CD14-positive monocyte (primary cell): ENCODE measurements around the gene SNCAIP. TPM values are rescaled to one million over a fixed set of nuclear protein-coding genes. Genes with fewer than 3 reads are reported as not detected.
A peak's percentile ranks its signal among the peaks of the same experiment; 100 is the strongest.

Source experiments
- DNase-seq, 3 donors: peaks; one replicate each; pipeline ENCODE4 v3.0.0-alpha.2; 2011 to 2022
- H2AFZ ChIP-seq: 2 replicates; pipeline ENCODE4 v1.6.0; 2012; ENCODE audit warnings: mild to moderate bottlenecking, low read depth, low read length, inconsistent platforms; ENCODE audit not compliant: insufficient read depth, poor library complexity, severe bottlenecking
- H3K27ac ChIP-seq, 2 donors: 1 replicate in 1 of 2; 2 replicates in 1 of 2; pipeline ENCODE4 v1.5.1; 2012 to 2013; ENCODE audit warnings: low read length in 2 of 2, control low read depth in 1 of 2, inconsistent platforms in 1 of 2, low read depth in 1 of 2, mild to moderate bottlenecking in 1 of 2
- H3K27me3 ChIP-seq, 2 donors: one replicate each; pipeline versions ENCODE4 v1.6.0 to v1.6.1; 2011 to 2013; ENCODE audit warnings: low read length in 2 of 2; ENCODE audit not compliant: control insufficient read depth in 2 of 2, insufficient read depth in 2 of 2
- H3K36me3 ChIP-seq, 2 donors: replicated peaks in 1 of 2; 1 replicate in 1 of 2; 2 replicates in 1 of 2; pipeline versions ENCODE4 v1.5.1 to v1.6.1; 2012 to 2013; ENCODE audit warnings: low read length in 2 of 2, control low read depth in 1 of 2, inconsistent platforms in 1 of 2, mild to moderate bottlenecking in 1 of 2; ENCODE audit not compliant: insufficient read depth in 2 of 2, control insufficient read depth in 1 of 2
- H3K4me1 ChIP-seq, 2 donors: 1 replicate in 1 of 2; 2 replicates in 1 of 2; pipeline versions ENCODE4 v1.5.1 to v1.6.1; 2012 to 2013; ENCODE audit warnings: low read length in 2 of 2, control low read depth in 1 of 2, inconsistent platforms in 1 of 2, mild to moderate bottlenecking in 1 of 2, moderate library complexity in 1 of 2; ENCODE audit not compliant: insufficient read depth in 2 of 2, control insufficient read depth in 1 of 2
- H3K4me2 ChIP-seq: replicated peaks from 2 replicates; pipeline ENCODE3; 2012; ENCODE audit warnings: low read length, moderate library complexity, mild to moderate bottlenecking; ENCODE audit not compliant: poor library complexity, severe bottlenecking; ENCODE audit errors: extremely low read depth
- H3K4me3 ChIP-seq, 3 experiments: fragments of 200-600 bp in 1 of 3; sonication (generic) in 1 of 3; replicated peaks in 1 of 3; 1 replicate in 2 of 3; 2 replicates in 1 of 3; pipeline ENCODE4 v1.5.1; 2011 to 2013; ENCODE audit warnings: low read length in 3 of 3, mild to moderate bottlenecking in 3 of 3, control low read depth in 2 of 3, low read depth in 2 of 3, inconsistent platforms in 1 of 3, moderate library complexity in 1 of 3
- H3K79me2 ChIP-seq: 2 replicates; pipeline ENCODE4 v1.6.0; 2012; ENCODE audit warnings: mild to moderate bottlenecking, control low read depth, inconsistent platforms, low read length, moderate library complexity; ENCODE audit not compliant: insufficient read depth
- H3K9ac ChIP-seq: 2 replicates; pipeline ENCODE4 v1.6.0; 2017; ENCODE audit warnings: low read length, mild to moderate bottlenecking; ENCODE audit not compliant: insufficient read depth, poor library complexity, severe bottlenecking
- H3K9me3 ChIP-seq, 2 donors: replicated peaks in 1 of 2; 1 replicate in 1 of 2; 2 replicates in 1 of 2; pipeline versions ENCODE4 v1.5.1 to v1.6.1; 2012 to 2013; ENCODE audit warnings: low read length in 2 of 2, control low read depth in 1 of 2; ENCODE audit not compliant: control insufficient read depth in 1 of 2, insufficient read depth in 1 of 2
- H4K20me1 ChIP-seq: 2 replicates; pipeline ENCODE4 v1.6.0; 2012; ENCODE audit warnings: mild to moderate bottlenecking, low read length, control low read depth, moderate library complexity; ENCODE audit not compliant: insufficient read depth
- H3K27ac Mint-ChIP-seq, 7 donors: one replicate each; pipeline ENCODE4 v1.8.0; 2020; ENCODE audit warnings: mild to moderate bottlenecking in 7 of 7, mixed read lengths in 7 of 7, moderate library complexity in 6 of 7, inconsistent platforms in 2 of 7
- H3K27me3 Mint-ChIP-seq, 3 donors: one replicate each; pipeline ENCODE4 v1.8.0; 2021 to 2022; ENCODE audit warnings: low read depth in 3 of 3, mild to moderate bottlenecking in 3 of 3, mixed read lengths in 3 of 3, moderate library complexity in 3 of 3, inconsistent platforms in 1 of 3
- H3K36me3 Mint-ChIP-seq, 2 donors: one replicate each; pipeline ENCODE4 v1.8.0; 2020; ENCODE audit warnings: mixed read lengths in 2 of 2, inconsistent platforms in 1 of 2, mild to moderate bottlenecking in 1 of 2
- H3K4me1 Mint-ChIP-seq: one replicate; pipeline ENCODE4 v1.8.0; 2020; ENCODE audit warnings: mild to moderate bottlenecking, mixed read lengths
- H3K4me3 Mint-ChIP-seq, 2 donors: one replicate each; pipeline ENCODE4 v1.8.0; 2020; ENCODE audit warnings: mild to moderate bottlenecking in 2 of 2, mixed read lengths in 2 of 2, moderate library complexity in 1 of 2
- H3K9me3 Mint-ChIP-seq, 7 donors: one replicate each; pipeline ENCODE4 v1.8.0; 2020 to 2022; ENCODE audit warnings: mixed read lengths in 7 of 7, mild to moderate bottlenecking in 6 of 7, moderate library complexity in 6 of 7, inconsistent platforms in 2 of 7
- WGBS: methylation state at CpG from one replicate; pipeline ENCODE4 v1.1.5; 2013; ENCODE audit warnings: missing lambda C conversion rate; ENCODE audit not compliant: insufficient coverage; 5-methylcytosine and 5-hydroxymethylcytosine counted together
- intact Hi-C, 2 donors: fragments of 100-400 bp; cut with micrococcal nuclease; formaldehyde crosslinking; loops; one replicate each; pipeline versions ENCODE4 v1.15.0 to v1.15.1; 2023
- polyA plus RNA-seq, 3 donors: library from polyadenylated mRNA; depleted of rRNA in 1 of 3; unstranded in 2 of 3; stranded (reverse) in 1 of 3; fragments of 300-500 nt in 2 of 3; fragments of >200 nt in 1 of 3; fragmentation: Illumina TruSeq in 2 of 3; gene quantifications; 1 replicate in 2 of 3; 2 replicates in 1 of 3; pipeline ENCODE4 v1.2.3, GENCODE V29; 2012 to 2021
- TF ChIP-seq, protein P1 (sequence below): fragments of 200-600 bp; IDR thresholded peaks from one replicate; pipeline ENCODE4 v1.8.0; 2022; ENCODE audit warnings: antibody characterized with exemption, mild to moderate bottlenecking

The SNCAIP gene
- polyA plus RNA-seq, 3 donors, result not detected

DNA sequence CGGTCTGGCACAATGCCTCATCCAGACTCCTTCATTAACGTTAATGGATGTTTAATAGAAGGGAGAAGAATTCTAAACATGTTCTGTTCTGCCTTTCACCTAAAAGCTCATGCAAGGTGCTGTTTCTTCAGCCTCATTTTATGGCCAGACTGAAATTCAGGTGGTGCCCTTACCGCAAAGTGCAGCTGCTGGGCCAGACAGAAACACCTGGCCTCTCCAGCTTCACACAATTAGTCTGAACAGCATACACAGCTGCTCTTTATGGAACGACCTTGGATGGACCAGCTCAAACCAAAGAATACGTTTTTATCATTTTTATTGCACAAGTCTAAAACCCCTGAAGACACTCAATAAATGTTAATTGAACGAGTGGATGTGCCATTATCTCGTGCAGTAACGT, 4.6 kb downstream of the SNCAIP start:
- Histone ChIP-seq H3K9me3 (peaks cover 0 to 16% of the 10 kb centered on the region in 2 donors), H3K36me3 (no peaks in the 10 kb centered on the region), H3K9ac (no peak overlapping the region), H3K4me2 (no peak overlapping the region), H2AFZ (no peak overlapping the region), H3K4me1 (peaks cover 0 to 3% of the 10 kb centered on the region in 2 donors), H3K4me3 (no peak overlapping the region), H3K79me2 (no peaks in the 10 kb centered on the region), H3K27ac (no peak overlapping the region), H3K27me3 (peaks cover 30 to 31% of the 10 kb centered on the region in 2 donors), H4K20me1 (no peaks in the 10 kb centered on the region)
- WGBS, result 75% methylated on average over 2 of the region's 8 CpGs
- Mint-ChIP-seq H3K27ac (no peak overlapping the region), H3K9me3 (peaks cover 0 to 4% (median 0%) of the 10 kb centered on the region in 7 donors), H3K36me3 (no peaks in the 10 kb centered on the region), H3K27me3 (peaks cover 31 to 49% (median 36%) of the 10 kb centered on the region in 3 donors), H3K4me3 (peak overlapping the region in 1 of 2 donors; percentile 40), H3K4me1 (peaks cover 5% of the 10 kb centered on the region)
- no peak for DNase-seq
- TF ChIP-seq, protein P1, sequence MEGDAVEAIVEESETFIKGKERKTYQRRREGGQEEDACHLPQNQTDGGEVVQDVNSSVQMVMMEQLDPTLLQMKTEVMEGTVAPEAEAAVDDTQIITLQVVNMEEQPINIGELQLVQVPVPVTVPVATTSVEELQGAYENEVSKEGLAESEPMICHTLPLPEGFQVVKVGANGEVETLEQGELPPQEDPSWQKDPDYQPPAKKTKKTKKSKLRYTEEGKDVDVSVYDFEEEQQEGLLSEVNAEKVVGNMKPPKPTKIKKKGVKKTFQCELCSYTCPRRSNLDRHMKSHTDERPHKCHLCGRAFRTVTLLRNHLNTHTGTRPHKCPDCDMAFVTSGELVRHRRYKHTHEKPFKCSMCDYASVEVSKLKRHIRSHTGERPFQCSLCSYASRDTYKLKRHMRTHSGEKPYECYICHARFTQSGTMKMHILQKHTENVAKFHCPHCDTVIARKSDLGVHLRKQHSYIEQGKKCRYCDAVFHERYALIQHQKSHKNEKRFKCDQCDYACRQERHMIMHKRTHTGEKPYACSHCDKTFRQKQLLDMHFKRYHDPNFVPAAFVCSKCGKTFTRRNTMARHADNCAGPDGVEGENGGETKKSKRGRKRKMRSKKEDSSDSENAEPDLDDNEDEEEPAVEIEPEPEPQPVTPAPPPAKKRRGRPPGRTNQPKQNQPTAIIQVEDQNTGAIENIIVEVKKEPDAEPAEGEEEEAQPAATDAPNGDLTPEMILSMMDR, result no peak
- intact Hi-C loops, result no loop called here

- Mint-ChIP-seq H3K9me3 (peaks cover 0 to 3% (median 0%) of the 10 kb centered on the region in 7 donors), H3K36me3 (no peaks in the 10 kb centered on the region), H3K4me3 (no peak overlapping the region), H3K27me3 (peaks cover 5 to 24% (median 14%) of the 10 kb centered on the region in 3 donors), H3K27ac (no peak overlapping the region), H3K4me1 (no peaks in the 10 kb centered on the region)
- H3K4me2 ChIP-seq, result no peak overlapping the region
- peaks cover 7% of the 10 kb centered on the region in 2 donors for H3K27me3 ChIP-seq
- DNase-seq, result no peak
- H4K20me1 ChIP-seq, result no peaks in the 10 kb centered on the region
- H3K9me3 ChIP-seq, result no peaks in the 10 kb centered on the region
- no peaks in the 10 kb centered on the region for H3K36me3 ChIP-seq
- no peaks in the 10 kb centered on the region for H3K79me2 ChIP-seq
- no peak overlapping the region for H3K27ac ChIP-seq
- H3K4me1 ChIP-seq, result no peaks in the 10 kb centered on the region
- TF ChIP-seq, protein P1, result no peak
- H3K9ac ChIP-seq, result no peak overlapping the region
- H3K4me3 ChIP-seq, result no peak overlapping the region
- intact Hi-C loops, result no loop called here
- WGBS, result no CpG with 5 or more reads among the region's 2 CpGs
- H2AFZ ChIP-seq, result no peak overlapping the region
Measured at GRCh38 chr5:122319897-122320296, 7.9 kb downstream of the SNCAIP start.
